HEK293T (cell line): Measurements from ENCODE around the gene MYH14.

Experiments used
- ARNT ChIP-seq: fragments of 450-650 bp; IDR thresholded peaks from 2 replicates; pipeline ENCODE4 v1.6.1; 2017; ENCODE audit warnings: mild to moderate bottlenecking
- ELF4 ChIP-seq: fragments of 450-650 bp; IDR thresholded peaks from 2 replicates; pipeline ENCODE4 v1.6.1; 2017; ENCODE audit warnings: antibody characterized with exemption
- FOXA1 ChIP-seq: fragments of 450-650 bp; IDR thresholded peaks from 2 replicates; pipeline ENCODE4 v1.6.1; 2016; ENCODE audit warnings: mild to moderate bottlenecking
- FOXM1 ChIP-seq: fragments of 450-650 bp; IDR thresholded peaks from 2 replicates; pipeline ENCODE4 v1.6.1; 2017; ENCODE audit warnings: mild to moderate bottlenecking, borderline replicate concordance
- L3MBTL2 ChIP-seq: fragments of 450-650 bp; conservative IDR thresholded peaks from 2 replicates; pipeline ENCODE4 v1.6.1; 2016; ENCODE audit warnings: mild to moderate bottlenecking
- LEF1 ChIP-seq: fragments of 450-650 bp; IDR thresholded peaks from 2 replicates; pipeline ENCODE4 v1.6.1; 2017; ENCODE audit warnings: mild to moderate bottlenecking, borderline replicate concordance
- SP1 ChIP-seq: fragments of 450-650 bp; IDR thresholded peaks from 2 replicates; pipeline ENCODE4 v1.6.1; 2017
- SUZ12 ChIP-seq: fragments of 450-650 bp; IDR thresholded peaks from 2 replicates; pipeline ENCODE4 v1.6.1; 2016; ENCODE audit warnings: mild to moderate bottlenecking
- TARDBP ChIP-seq: fragments of 450-650 bp; IDR thresholded peaks from 2 replicates; pipeline ENCODE4 v1.6.1; 2016
- TF ChIP-seq, protein P1 (sequence below): fragments of 450-650 bp; IDR thresholded peaks from 2 replicates; pipeline ENCODE4 v1.6.1; 2016

DNA sequence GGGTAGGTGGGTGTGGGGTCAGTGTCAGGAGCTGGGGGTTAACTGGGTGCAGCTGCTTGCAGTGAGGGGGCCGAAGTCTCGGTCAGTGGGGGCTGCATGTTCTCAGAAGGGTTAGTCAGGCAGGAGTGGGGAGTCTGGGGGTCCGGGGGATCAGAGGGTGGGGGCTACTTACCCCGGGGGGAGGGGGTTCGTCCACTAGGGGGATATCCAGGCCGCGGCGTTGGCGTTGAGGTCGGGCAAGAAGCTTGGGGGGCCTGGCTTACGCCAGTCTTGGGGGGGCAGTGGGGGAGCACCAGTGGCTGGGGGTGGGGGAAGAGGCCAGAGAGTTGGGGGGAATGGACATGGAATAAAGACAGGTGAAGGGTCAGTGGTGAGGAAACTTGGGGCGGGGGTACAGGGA lies 116.6 kb downstream of the MYH14 start:
- no peak for TF ChIP-seq ARNT
- TF ChIP-seq SUZ12 = no peak
- TF ChIP-seq FOXM1 = no peak
- TF ChIP-seq L3MBTL2 = no peak
- TF ChIP-seq SP1 = no peak
- no peak for TF ChIP-seq TARDBP
- no peak for TF ChIP-seq ELF4
- no peak for TF ChIP-seq FOXA1
- TF ChIP-seq, protein P1, sequence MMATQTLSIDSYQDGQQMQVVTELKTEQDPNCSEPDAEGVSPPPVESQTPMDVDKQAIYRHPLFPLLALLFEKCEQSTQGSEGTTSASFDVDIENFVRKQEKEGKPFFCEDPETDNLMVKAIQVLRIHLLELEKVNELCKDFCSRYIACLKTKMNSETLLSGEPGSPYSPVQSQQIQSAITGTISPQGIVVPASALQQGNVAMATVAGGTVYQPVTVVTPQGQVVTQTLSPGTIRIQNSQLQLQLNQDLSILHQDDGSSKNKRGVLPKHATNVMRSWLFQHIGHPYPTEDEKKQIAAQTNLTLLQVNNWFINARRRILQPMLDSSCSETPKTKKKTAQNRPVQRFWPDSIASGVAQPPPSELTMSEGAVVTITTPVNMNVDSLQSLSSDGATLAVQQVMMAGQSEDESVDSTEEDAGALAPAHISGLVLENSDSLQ = no peak
- TF ChIP-seq LEF1 = no peak
